ENCODE results near the gene CD9.
"Not testable (repeated sequence)": the region's sequence is repeated elsewhere in the genome, so short reads cannot be mapped to it uniquely, and the experiment has no call there.

DNA sequence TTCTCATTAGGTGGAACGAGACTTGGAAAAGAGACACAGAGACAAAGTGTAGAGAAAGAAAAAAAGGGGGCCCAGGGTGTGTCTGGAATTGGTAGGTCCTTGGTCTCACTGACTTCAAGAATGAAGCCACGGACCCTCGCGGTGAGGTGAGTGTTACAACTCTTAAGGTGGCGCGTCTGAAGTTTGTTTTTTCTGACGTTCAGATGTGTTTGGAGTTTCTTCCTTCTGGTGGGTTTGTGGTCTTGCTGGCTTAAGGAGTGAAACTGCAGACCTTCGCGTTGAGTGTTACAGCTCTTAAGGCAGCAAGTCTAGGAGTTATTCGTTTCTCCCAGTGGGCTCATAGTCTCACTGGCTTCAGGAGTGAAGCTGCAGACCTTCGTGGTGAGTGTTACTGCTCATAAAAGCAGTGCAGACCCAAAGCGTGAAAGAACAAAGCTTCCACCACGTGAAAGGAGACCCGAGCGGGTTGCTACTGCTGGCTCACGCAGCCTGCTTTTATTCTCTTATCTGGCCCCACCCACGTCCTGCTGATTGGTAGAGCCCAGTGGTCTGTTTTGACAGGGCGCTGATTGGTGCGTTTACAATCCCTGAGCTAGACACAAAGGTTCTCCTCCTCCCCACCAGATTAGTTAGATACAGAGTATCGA is 10.1 kb upstream of the CD9 start:
- TF ChIP-seq, protein P1, sequence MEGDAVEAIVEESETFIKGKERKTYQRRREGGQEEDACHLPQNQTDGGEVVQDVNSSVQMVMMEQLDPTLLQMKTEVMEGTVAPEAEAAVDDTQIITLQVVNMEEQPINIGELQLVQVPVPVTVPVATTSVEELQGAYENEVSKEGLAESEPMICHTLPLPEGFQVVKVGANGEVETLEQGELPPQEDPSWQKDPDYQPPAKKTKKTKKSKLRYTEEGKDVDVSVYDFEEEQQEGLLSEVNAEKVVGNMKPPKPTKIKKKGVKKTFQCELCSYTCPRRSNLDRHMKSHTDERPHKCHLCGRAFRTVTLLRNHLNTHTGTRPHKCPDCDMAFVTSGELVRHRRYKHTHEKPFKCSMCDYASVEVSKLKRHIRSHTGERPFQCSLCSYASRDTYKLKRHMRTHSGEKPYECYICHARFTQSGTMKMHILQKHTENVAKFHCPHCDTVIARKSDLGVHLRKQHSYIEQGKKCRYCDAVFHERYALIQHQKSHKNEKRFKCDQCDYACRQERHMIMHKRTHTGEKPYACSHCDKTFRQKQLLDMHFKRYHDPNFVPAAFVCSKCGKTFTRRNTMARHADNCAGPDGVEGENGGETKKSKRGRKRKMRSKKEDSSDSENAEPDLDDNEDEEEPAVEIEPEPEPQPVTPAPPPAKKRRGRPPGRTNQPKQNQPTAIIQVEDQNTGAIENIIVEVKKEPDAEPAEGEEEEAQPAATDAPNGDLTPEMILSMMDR (IDR thresholded peaks at IDR 0.05; ENCODE audit: low read length) = not testable (repeated sequence)
- TF ChIP-seq EZH2 (IDR thresholded peaks at IDR 0.05; ENCODE audit: borderline replicate concordance, low read length) = not testable (repeated sequence)

All from OCI-LY1 (cell line).